ENCODE data around the gene DOK6. TPM values are rescaled to one million over a fixed set of nuclear protein-coding genes. Genes with fewer than 3 reads are reported as not detected.

The DOK6 gene
- total and polyA plus RNA-seq, 9 of the 15 experiments (the other 6 are each of a cell fraction or from before 2014, with no cell fraction given): not detected

DNA sequence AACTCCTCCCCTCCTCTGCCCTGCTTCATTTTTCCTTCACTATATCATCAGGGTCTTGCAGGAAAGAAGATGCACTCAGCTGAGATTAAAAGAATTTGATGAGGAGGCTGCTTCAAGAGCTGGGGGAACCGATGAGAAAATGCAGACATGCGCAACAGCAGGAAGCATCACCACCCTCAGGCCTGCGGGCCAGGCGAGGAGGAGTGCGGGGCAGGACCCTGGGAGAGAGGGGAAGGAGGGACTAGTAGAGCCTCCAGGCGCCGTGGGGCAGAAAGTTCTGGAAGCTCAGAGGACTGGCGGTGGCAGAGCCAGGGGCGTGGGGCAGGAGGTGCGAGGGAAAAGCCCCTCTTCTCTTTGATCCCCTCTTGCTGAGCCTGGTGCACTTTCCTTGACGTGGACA lies 438.8 kb downstream of the DOK6 start:
- Histone ChIP-seq H3K79me2 (ENCODE audit: control insufficient read depth, insufficient read depth, low read length) (no peaks in the 10 kb centered on the region), H3K36me3 (ENCODE audit: control insufficient read depth, insufficient read depth, low read length) (no peaks in the 10 kb centered on the region), H3K9me1 (ENCODE audit: control insufficient read depth, insufficient read depth, low read length) (no peaks in the 10 kb centered on the region), H3K9me3 (replicated peaks; ENCODE audit: control insufficient read depth, insufficient read depth, low read depth, low read length) (no peaks in the 10 kb centered on the region), H3K4me2 (ENCODE audit: insufficient read depth, low read length) (peak overlapping the region; percentile 37; the same call in 1 of the 2 replicates), H3K27me3 (ENCODE audit: control insufficient read depth in 2 of 2, insufficient read depth in 2 of 2, low read length in 2 of 2) (no peaks in the 10 kb centered on the region), H3K4me1 (replicated peaks in 1 of 2; ENCODE audit: control insufficient read depth in 2 of 2, insufficient read depth in 2 of 2, low read length in 2 of 2) (peaks cover 0 to 4% of the 10 kb centered on the region in 2 experiments; a peak in 2 of 5 replicates), H3K27ac (ENCODE audit: extremely low read depth, low read depth, low read length) (no peak overlapping the region), H3K9ac (ENCODE audit: insufficient read depth in 1 of 2, low read depth in 2 of 2, low read length in 2 of 2) (no peak overlapping the region), H3K4me3 (no peak overlapping the region), H2AFZ (ENCODE audit: low read depth, low read length) (peak overlapping the region; percentile 45), H4K20me1 (replicated peaks; ENCODE audit: control insufficient read depth, insufficient read depth, low read length) (no peaks in the 10 kb centered on the region)
- WGBS (ENCODE audit: insufficient coverage, low coverage, missing lambda C conversion rate): 34% methylated on average over 7 of the region's 11 CpGs
- ATAC-seq: no peak
- BruUV-seq (replicated peaks): no TSS peak
- ChIA-PET CTCF (ENCODE audit: low intra/inter-chr PET ratio) (no interaction called here), POLR2A (interaction anchor here (0.7 to 1.2 kb wide), 2 partner anchors 9 kb away, joined by 3 read pairs; no protein-coding TSS in a partner anchor)
- FAIRE-seq: no peak
- in situ Hi-C loops (cut with MboI): no loop called here
- no peak for TF ChIP-seq ZNF57 (CRISPR knock-in tag; IDR thresholded peaks at IDR 0.05)
- peak; percentile 67 to 69 for TF ChIP-seq NRF1 (conservative IDR thresholded peaks at IDR 0.05 in 1 of 2, IDR thresholded peaks at IDR 0.05 in 1 of 2)
- intact Hi-C loops (cut with micrococcal nuclease): no loop called here
- no peak for DNase-seq (ENCODE audit: extremely low read depth in 1 of 4, low spot score in 3 of 4)

DNA sequence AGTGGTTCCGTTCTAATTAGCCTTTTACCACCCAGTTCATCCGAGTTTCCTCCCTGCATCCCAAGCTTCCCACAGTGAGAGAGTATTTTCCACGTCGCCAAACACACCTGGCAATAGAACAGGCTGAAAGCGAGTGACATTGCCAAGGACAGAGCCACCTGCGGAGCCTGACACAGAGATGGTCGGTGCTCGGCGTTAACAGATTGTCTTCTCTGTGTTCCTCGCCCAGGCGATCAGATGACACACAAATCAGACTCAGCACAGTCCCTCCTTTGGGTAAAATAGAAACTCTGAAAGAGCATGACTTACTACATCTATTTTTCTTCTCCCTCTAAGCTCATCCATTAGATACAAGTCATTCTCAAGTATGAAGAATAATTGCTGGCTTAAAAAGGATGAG lies 439.3 kb downstream of the DOK6 start:
- Histone ChIP-seq H4K20me1 (replicated peaks; ENCODE audit: control insufficient read depth, insufficient read depth, low read length) (no peaks in the 10 kb centered on the region), H3K27ac (ENCODE audit: extremely low read depth, low read depth, low read length) (no peak overlapping the region), H3K4me1 (replicated peaks in 1 of 2; ENCODE audit: control insufficient read depth in 2 of 2, insufficient read depth in 2 of 2, low read length in 2 of 2) (peaks cover 0 to 4% of the 10 kb centered on the region in 2 experiments; a peak in 2 of 5 replicates), H3K4me3 (no peak overlapping the region), H3K4me2 (ENCODE audit: insufficient read depth, low read length) (peak overlapping the region; percentile 37; the same call in 1 of the 2 replicates), H2AFZ (ENCODE audit: low read depth, low read length) (no peak overlapping the region), H3K36me3 (ENCODE audit: control insufficient read depth, insufficient read depth, low read length) (no peaks in the 10 kb centered on the region), H3K9me1 (ENCODE audit: control insufficient read depth, insufficient read depth, low read length) (no peaks in the 10 kb centered on the region), H3K9ac (ENCODE audit: insufficient read depth in 1 of 2, low read depth in 2 of 2, low read length in 2 of 2) (no peak overlapping the region), H3K9me3 (replicated peaks; ENCODE audit: control insufficient read depth, insufficient read depth, low read depth, low read length) (no peaks in the 10 kb centered on the region), H3K27me3 (ENCODE audit: control insufficient read depth in 2 of 2, insufficient read depth in 2 of 2, low read length in 2 of 2) (no peaks in the 10 kb centered on the region), H3K79me2 (ENCODE audit: control insufficient read depth, insufficient read depth, low read length) (no peaks in the 10 kb centered on the region)
- DNase-seq (ENCODE audit: extremely low read depth in 1 of 4, low spot score in 3 of 4) (peak in 1 of 4 experiments; percentile 2), ATAC-seq (no peak), FAIRE-seq (no peak)
- ChIA-PET POLR2A (interaction anchor here (1.2 kb wide), 1 partner anchor 9 kb away, joined by 3 read pairs; no protein-coding TSS in a partner anchor), CTCF (ENCODE audit: low intra/inter-chr PET ratio) (no interaction called here)
- intact Hi-C loops (cut with micrococcal nuclease): no loop called here
- no TSS peak for BruUV-seq (replicated peaks)
- WGBS (ENCODE audit: insufficient coverage, low coverage, missing lambda C conversion rate): 2% methylated on average over 7 of the region's 11 CpGs
- in situ Hi-C loops (cut with MboI): no loop called here
- TF ChIP-seq SOX6 (IDR thresholded peaks at IDR 0.05) (no peak), ZNF217 (CRISPR knock-in tag; IDR thresholded peaks at IDR 0.05) (no peak), ZNF583 (CRISPR knock-in tag; IDR thresholded peaks at IDR 0.05) (no peak), CEBPG (CRISPR knock-in tag; IDR thresholded peaks at IDR 0.05) (no peak), CEBPG (tag; conservative IDR thresholded peaks at IDR 0.05 in 1 of 2, IDR thresholded peaks at IDR 0.05 in 1 of 2) (no peak), NFYB (IDR thresholded peaks at IDR 0.05; ENCODE audit: extremely low read depth, insufficient read length) (no peak), ZNF253 (CRISPR knock-in tag; conservative IDR thresholded peaks at IDR 0.05) (no peak), POLR3G (IDR thresholded peaks at IDR 0.05; ENCODE audit: extremely low read depth, insufficient read length, insufficient replicate concordance) (no peak), CREB3 (tag; conservative IDR thresholded peaks at IDR 0.05; ENCODE audit: low read depth) (no peak), ASH1L (IDR thresholded peaks at IDR 0.05; ENCODE audit: borderline replicate concordance, low read depth, partially characterized antibody) (no peak), KAT7 (CRISPR knock-in tag; IDR thresholded peaks at IDR 0.05; ENCODE audit: borderline replicate concordance) (no peak), TFAP4 (CRISPR knock-in tag; IDR thresholded peaks at IDR 0.05; ENCODE audit: borderline replicate concordance) (no peak), RBFOX2 (IDR thresholded peaks at IDR 0.05; ENCODE audit: low read depth, low read length) (no peak), C11orf30 (IDR thresholded peaks at IDR 0.05; ENCODE audit: low read depth) (no peak)
